ENCODE results near the gene EIF4H.

The EIF4H gene

DNA sequence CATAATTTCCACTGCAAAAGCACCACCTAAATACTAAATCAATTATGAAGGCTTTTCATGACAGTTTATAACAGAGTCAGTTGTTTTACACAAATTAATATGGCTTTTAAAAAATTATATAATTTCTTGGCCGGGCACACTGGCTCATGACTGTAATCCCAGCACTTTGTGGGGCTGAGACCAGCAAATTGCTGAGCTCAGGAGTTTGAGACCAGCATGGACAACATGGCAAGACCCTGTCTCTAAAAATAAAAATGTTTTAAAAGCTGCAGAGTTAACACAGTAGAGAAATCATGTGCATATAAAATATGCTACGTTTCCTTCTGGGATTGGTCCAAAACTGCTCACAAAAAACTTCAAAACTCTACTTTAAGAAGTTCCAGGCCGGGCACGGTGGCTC is 43.6 kb upstream of the EIF4H start:
- Histone ChIP-seq H3K4me2 (ENCODE audit: low read length) (no peak overlapping the region), H3K27me3 (ENCODE audit: insufficient read depth, low read length) (no peaks in the 10 kb centered on the region), H3K9me2 (ENCODE audit: low read depth, low read length) (no peaks in the 10 kb centered on the region), H4K20me1 (ENCODE audit: insufficient read depth, low read length) (no peaks in the 10 kb centered on the region), H2AFZ (ENCODE audit: low read length) (no peak overlapping the region), H3K27ac (ENCODE audit: low read depth, low read length, poor library complexity, severe bottlenecking) (no peak overlapping the region), H3K36me3 (ENCODE audit: insufficient read depth, low read length) (no peaks in the 10 kb centered on the region), H3K4me3 (ENCODE audit: low read depth, low read length, poor library complexity, severe bottlenecking) (no peak overlapping the region), H3K9me3 (ENCODE audit: low read length) (no peaks in the 10 kb centered on the region), H3K79me2 (ENCODE audit: insufficient read depth, low read length) (no peaks in the 10 kb centered on the region), H3K4me1 (ENCODE audit: insufficient read depth, low read length, severe bottlenecking) (no peaks in the 10 kb centered on the region), H3F3A (ENCODE audit: insufficient read depth, low read length) (no peaks in the 10 kb centered on the region), H3K9ac (ENCODE audit: low read length) (no peak overlapping the region)
- no peak for TF ChIP-seq EZH2 (IDR thresholded peaks at IDR 0.05; ENCODE audit: borderline replicate concordance, low read length)
- TF ChIP-seq, protein P1, sequence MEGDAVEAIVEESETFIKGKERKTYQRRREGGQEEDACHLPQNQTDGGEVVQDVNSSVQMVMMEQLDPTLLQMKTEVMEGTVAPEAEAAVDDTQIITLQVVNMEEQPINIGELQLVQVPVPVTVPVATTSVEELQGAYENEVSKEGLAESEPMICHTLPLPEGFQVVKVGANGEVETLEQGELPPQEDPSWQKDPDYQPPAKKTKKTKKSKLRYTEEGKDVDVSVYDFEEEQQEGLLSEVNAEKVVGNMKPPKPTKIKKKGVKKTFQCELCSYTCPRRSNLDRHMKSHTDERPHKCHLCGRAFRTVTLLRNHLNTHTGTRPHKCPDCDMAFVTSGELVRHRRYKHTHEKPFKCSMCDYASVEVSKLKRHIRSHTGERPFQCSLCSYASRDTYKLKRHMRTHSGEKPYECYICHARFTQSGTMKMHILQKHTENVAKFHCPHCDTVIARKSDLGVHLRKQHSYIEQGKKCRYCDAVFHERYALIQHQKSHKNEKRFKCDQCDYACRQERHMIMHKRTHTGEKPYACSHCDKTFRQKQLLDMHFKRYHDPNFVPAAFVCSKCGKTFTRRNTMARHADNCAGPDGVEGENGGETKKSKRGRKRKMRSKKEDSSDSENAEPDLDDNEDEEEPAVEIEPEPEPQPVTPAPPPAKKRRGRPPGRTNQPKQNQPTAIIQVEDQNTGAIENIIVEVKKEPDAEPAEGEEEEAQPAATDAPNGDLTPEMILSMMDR (IDR thresholded peaks at IDR 0.05; ENCODE audit: low read length), result no peak

DNA sequence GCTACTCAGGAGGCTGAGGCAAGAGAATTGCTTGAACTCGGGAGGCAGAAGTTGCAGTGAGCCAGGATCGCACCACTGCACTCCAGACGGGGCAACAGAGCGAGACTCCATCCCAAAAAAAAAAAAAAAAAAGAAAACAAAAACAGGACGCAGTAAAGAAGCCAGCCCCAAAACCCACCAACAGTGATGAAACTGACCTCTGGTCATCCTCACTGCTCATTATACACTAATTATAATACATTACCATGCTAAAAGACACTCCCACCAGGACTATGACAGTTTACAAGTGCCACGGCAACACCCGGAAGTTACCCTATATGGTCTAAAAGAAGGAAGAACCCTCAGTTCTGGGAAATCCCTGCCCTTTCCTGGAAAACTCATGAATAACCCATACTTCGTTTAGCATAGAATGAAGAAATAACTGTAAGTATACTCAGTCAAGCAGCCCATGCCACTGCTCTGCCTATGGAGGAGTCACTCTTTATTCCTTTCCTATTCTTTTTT is 40.0 kb upstream of the EIF4H start:
- H4K20me1 ChIP-seq (ENCODE audit: insufficient read depth, low read length), result no peaks in the 10 kb centered on the region
- H3K27ac ChIP-seq (ENCODE audit: low read depth, low read length, poor library complexity, severe bottlenecking), result no peak overlapping the region
- no peaks in the 10 kb centered on the region for H3K36me3 ChIP-seq (ENCODE audit: insufficient read depth, low read length)
- H3K4me1 ChIP-seq (ENCODE audit: insufficient read depth, low read length, severe bottlenecking), result no peaks in the 10 kb centered on the region
- H3K4me2 ChIP-seq (ENCODE audit: low read length), result no peak overlapping the region
- TF ChIP-seq, protein P1 (IDR thresholded peaks at IDR 0.05; ENCODE audit: low read length), result no peak
- no peak for TF ChIP-seq EZH2 (IDR thresholded peaks at IDR 0.05; ENCODE audit: borderline replicate concordance, low read length)
- no peak overlapping the region for H2AFZ ChIP-seq (ENCODE audit: low read length)
- no peaks in the 10 kb centered on the region for H3K79me2 ChIP-seq (ENCODE audit: insufficient read depth, low read length)
- H3K9me3 ChIP-seq (ENCODE audit: low read length), result no peaks in the 10 kb centered on the region
- no peak overlapping the region for H3K9ac ChIP-seq (ENCODE audit: low read length)
- H3K27me3 ChIP-seq (ENCODE audit: insufficient read depth, low read length), result no peaks in the 10 kb centered on the region
- no peak overlapping the region for H3K4me3 ChIP-seq (ENCODE audit: low read depth, low read length, poor library complexity, severe bottlenecking)
- H3F3A ChIP-seq (ENCODE audit: insufficient read depth, low read length), result no peaks in the 10 kb centered on the region
- no peaks in the 10 kb centered on the region for H3K9me2 ChIP-seq (ENCODE audit: low read depth, low read length)

DNA sequence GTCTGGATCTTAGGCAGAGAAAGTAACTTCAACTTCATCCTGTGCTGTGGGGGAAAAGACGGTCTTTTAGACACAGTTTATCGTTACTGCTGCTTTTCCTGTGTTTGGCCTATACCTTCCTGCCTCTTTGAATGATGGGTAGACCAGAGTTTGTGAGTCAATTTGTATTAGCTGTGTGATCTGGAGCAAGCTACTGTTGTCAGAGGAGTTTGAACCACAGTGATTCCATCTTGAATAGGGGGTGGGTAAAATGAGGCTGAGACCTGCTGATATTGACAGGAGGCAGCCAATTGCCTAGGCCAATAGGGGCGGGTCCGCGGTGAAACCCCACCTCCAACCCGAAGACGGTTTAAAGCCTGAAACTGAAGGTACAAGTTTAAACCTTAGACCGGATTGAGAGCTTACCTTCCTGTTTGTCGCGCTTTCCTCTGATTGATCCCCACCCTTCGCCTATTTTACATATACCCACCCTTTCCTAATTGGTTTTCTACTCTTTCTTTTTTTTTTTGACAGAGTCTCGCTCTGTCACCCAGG is 35.8 kb upstream of the EIF4H start:
- H3K27ac ChIP-seq (ENCODE audit: low read depth, low read length, poor library complexity, severe bottlenecking), result no peak overlapping the region
- no peak overlapping the region for H3K4me3 ChIP-seq (ENCODE audit: low read depth, low read length, poor library complexity, severe bottlenecking)
- TF ChIP-seq, protein P1 (IDR thresholded peaks at IDR 0.05; ENCODE audit: low read length), result no peak
- no peak for TF ChIP-seq EZH2 (IDR thresholded peaks at IDR 0.05; ENCODE audit: borderline replicate concordance, low read length)
- no peaks in the 10 kb centered on the region for H4K20me1 ChIP-seq (ENCODE audit: insufficient read depth, low read length)
- H3K9ac ChIP-seq (ENCODE audit: low read length), result no peak overlapping the region
- no peaks in the 10 kb centered on the region for H3K79me2 ChIP-seq (ENCODE audit: insufficient read depth, low read length)
- H2AFZ ChIP-seq (ENCODE audit: low read length), result no peak overlapping the region
- H3K27me3 ChIP-seq (ENCODE audit: insufficient read depth, low read length), result no peaks in the 10 kb centered on the region; the same call in 1 of the 2 replicates
- H3F3A ChIP-seq (ENCODE audit: insufficient read depth, low read length), result no peaks in the 10 kb centered on the region
- H3K4me1 ChIP-seq (ENCODE audit: insufficient read depth, low read length, severe bottlenecking), result peaks cover 3% of the 10 kb centered on the region
- H3K9me3 ChIP-seq (ENCODE audit: low read length), result no peaks in the 10 kb centered on the region
- no peaks in the 10 kb centered on the region for H3K36me3 ChIP-seq (ENCODE audit: insufficient read depth, low read length)
- no peak overlapping the region for H3K4me2 ChIP-seq (ENCODE audit: low read length)
- no peaks in the 10 kb centered on the region for H3K9me2 ChIP-seq (ENCODE audit: low read depth, low read length)

Measured in OCI-LY1 (cell line).